Adrenal gland (tissue), 12 donors: Measurements from ENCODE around the gene GPATCH3. TPM values are rescaled to one million over a fixed set of nuclear protein-coding genes. Genes with fewer than 3 reads are reported as not detected.
A peak's percentile ranks its signal among the peaks of the same experiment; 100 is the strongest.

ENCODE experiments used
- DNase-seq, 7 donors: peaks; one replicate each; pipeline ENCODE4 v3.0.0-alpha.2; 2019 to 2020
- H3K27ac ChIP-seq, 5 donors: fragments of 200-600 bp; sonication (generic) in 4 of 5; 1 replicate in 3 of 5; 2 replicates in 2 of 5; pipeline versions ENCODE4 v1.5.1 to v1.8.0; 2016 to 2020; ENCODE audit warnings: mild to moderate bottlenecking in 1 of 5
- H3K27me3 ChIP-seq: fragments of 200-600 bp; 2 replicates; pipeline ENCODE4 v1.8.0; 2021
- H3K36me3 ChIP-seq, 2 donors: fragments of 200-600 bp; replicated peaks in 1 of 2; 1 replicate in 1 of 2; 2 replicates in 1 of 2; pipeline versions ENCODE4 v1.5.1 to v1.8.0; 2018 to 2022
- H3K4me1 ChIP-seq, 2 donors: fragments of 200-600 bp; replicated peaks in 1 of 2; 1 replicate in 1 of 2; 2 replicates in 1 of 2; pipeline versions ENCODE4 v1.5.1 to v1.8.0; 2018 to 2021
- H3K4me3 ChIP-seq, 4 donors: fragments of 200-600 bp; sonication (generic) in 3 of 4; one replicate each; pipeline ENCODE4 v1.5.1; 2016 to 2018
- H3K9me3 ChIP-seq, 3 donors: fragments of 200-600 bp; sonication (generic) in 1 of 3; replicated peaks in 1 of 3; 1 replicate in 2 of 3; 2 replicates in 1 of 3; pipeline versions ENCODE4 v1.5.1 to v1.8.0; 2016 to 2021
- POLR2A ChIP-seq, 2 donors: fragments of 450-650 bp; IDR thresholded peaks; one replicate each; pipeline ENCODE4 v1.6.1; 2017; ENCODE audit warnings: antibody characterized with exemption in 2 of 2, mild to moderate bottlenecking in 2 of 2, moderate library complexity in 1 of 2
- WGBS, 4 donors: extraction: QIAGEN DNeasy Blood & Tissue Kit in 2 of 4; methylation state at CpG; one replicate each; pipeline versions ENCODE4 v1.1.5 to v1.1.7; 2013 to 2017; 5-methylcytosine and 5-hydroxymethylcytosine counted together
- intact Hi-C, 2 donors: fragments of 100-400 bp; cut with DNase I; formaldehyde crosslinking; loops; one replicate each; pipeline versions ENCODE4 v1.14.1 to v1.15.0; 2022 to 2023
- polyA plus RNA-seq, 3 donors: library from polyadenylated mRNA; stranded (reverse); fragments of 200-250 nt in 2 of 3; fragments of 350-450 nt in 1 of 3; fragmentation: Illumina TruSeq in 1 of 3; extraction: RNeasy Lipid Tissue Mini Kit (QIAGEN cat#74804) in 1 of 3; gene quantifications; one replicate each; pipeline ENCODE4 v1.2.3, GENCODE V29; 2013 to 2014
- total RNA-seq, 9 donors: library from RNA; depleted of rRNA in 4 of 9; stranded (reverse); fragments of >200 nt in 4 of 9; fragments of 120-200 nt in 1 of 9; fragmentation: NEBNext Ultra II Directional in 1 of 9; extraction: Animal tissue kit (Norgen Biotek cat#: 25700) in 1 of 9; gene quantifications; one replicate each; pipeline versions ENCODE4 v1.1.0 to v1.2.4, GENCODE V29; 2013 to 2023
- TF ChIP-seq, protein P1 (sequence below), 6 experiments: fragments of 450-650 bp in 4 of 6; fragments of 200-600 bp in 2 of 6; sonication (generic) in 1 of 6; IDR thresholded peaks; 1 replicate in 5 of 6; 2 replicates in 1 of 6; pipeline versions ENCODE4 v1.5.1 to v1.8.0; 2016 to 2021; ENCODE audit warnings: antibody characterized with exemption in 6 of 6, mild to moderate bottlenecking in 2 of 6, moderate library complexity in 1 of 6
- donor health status: healthy with polysubstance abuse.
- donor health status: Bipolar disorder and iron deficiency.
- donor health status: DM: yes; HTN: yes; CAD: no.
- donor health status: DM: no; HTN: no; CAD: no.
- donor health status: DM: no; HTN: no; CAD: no.
- donor health status: DM: yes; HTN: yes; CAD: no.

The GPATCH3 gene
- total and polyA plus RNA-seq, 12 donors: 9.2 to 36.7 (median 15.7) TPM

DNA sequence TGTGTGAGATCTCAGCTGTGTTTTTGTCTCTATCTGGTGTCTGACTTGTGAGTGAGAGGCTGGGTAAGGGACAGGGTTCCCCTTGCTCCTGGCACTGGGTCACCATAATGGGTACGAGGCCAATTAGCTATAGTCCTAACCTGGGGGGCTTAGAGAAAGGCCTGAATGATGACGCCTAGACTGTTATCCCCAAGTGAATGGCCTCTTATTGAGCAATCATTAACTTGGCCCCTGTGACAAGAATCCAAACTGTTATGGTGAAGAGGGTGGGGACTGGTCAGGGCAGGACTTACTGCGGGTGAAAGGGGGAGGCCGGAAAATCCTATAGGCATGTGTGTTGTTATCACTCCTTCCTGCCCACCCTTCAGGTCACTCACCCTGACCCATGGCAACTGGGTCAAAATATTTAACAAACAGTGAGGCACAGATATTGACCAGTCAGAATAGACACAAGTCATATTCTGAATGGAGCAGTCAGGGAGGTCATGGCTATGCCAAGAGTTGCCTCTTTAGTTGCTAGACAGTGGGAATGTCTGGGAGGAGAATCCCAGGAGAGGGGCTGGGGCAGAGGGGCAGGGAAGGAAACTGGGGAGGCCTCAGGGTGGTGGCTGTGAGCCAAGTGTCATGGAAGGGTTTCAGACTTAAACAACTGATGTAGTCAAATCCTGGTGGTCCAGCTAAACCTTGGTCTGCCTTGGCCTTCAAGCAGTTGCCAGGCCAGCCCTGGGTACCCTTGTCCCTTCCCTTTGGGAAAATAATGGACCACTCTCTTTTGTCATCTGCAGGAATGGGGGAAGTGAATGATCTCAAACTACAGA is 10.3 kb upstream of the GPATCH3 start:
- Histone ChIP-seq H3K4me3 (no peak overlapping the region), H3K36me3 (no peaks in the 10 kb centered on the region), H3K27ac (no peak overlapping the region), H3K9me3 (no peaks in the 10 kb centered on the region), H3K27me3 (no peaks in the 10 kb centered on the region), H3K4me1 (peaks cover 22 to 32% of the 10 kb centered on the region in 2 donors)
- intact Hi-C loops: no loop called here
- TF ChIP-seq POLR2A (IDR thresholded peaks at IDR 0.05): no peak
- TF ChIP-seq, protein P1, sequence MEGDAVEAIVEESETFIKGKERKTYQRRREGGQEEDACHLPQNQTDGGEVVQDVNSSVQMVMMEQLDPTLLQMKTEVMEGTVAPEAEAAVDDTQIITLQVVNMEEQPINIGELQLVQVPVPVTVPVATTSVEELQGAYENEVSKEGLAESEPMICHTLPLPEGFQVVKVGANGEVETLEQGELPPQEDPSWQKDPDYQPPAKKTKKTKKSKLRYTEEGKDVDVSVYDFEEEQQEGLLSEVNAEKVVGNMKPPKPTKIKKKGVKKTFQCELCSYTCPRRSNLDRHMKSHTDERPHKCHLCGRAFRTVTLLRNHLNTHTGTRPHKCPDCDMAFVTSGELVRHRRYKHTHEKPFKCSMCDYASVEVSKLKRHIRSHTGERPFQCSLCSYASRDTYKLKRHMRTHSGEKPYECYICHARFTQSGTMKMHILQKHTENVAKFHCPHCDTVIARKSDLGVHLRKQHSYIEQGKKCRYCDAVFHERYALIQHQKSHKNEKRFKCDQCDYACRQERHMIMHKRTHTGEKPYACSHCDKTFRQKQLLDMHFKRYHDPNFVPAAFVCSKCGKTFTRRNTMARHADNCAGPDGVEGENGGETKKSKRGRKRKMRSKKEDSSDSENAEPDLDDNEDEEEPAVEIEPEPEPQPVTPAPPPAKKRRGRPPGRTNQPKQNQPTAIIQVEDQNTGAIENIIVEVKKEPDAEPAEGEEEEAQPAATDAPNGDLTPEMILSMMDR (IDR thresholded peaks at IDR 0.05): no peak
- 55 to 82% (median 78%) methylated on average over 3 to 4 of the region's 4 CpGs for WGBS, 4 donors
- DNase-seq: no peak

DNA sequence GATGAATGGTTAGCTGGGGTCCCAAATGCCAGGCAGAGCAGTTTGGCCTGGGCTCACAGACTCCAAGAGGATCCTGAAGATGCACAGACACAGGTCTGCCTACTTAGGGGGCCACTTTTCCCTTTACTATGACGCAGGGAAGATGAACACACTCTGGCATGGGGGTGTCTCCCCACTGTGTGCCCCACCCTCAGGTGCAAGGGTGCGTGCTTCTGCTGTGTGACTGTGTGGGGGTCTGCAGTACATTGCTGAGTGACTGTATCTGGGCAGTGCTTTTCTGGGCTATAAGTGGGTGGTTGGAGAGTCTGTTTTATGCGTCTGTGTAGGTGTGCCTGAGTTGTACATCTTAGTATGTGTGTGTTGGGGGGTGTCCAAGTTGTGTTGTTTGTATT is 9.7 kb upstream of the GPATCH3 start:
- Histone ChIP-seq H3K9me3 (no peaks in the 10 kb centered on the region), H3K27ac (no peak overlapping the region), H3K27me3 (no peaks in the 10 kb centered on the region), H3K4me1 (peaks cover 17 to 26% of the 10 kb centered on the region in 2 donors), H3K36me3 (no peaks in the 10 kb centered on the region), H3K4me3 (no peak overlapping the region)
- 63 to 100% (median 89%) methylated on average over 3 of the region's 3 CpGs for WGBS, 4 donors
- no peak for DNase-seq
- intact Hi-C loops: no loop called here
- TF ChIP-seq, protein P1 (IDR thresholded peaks at IDR 0.05): no peak
- TF ChIP-seq POLR2A (IDR thresholded peaks at IDR 0.05): no peak

DNA sequence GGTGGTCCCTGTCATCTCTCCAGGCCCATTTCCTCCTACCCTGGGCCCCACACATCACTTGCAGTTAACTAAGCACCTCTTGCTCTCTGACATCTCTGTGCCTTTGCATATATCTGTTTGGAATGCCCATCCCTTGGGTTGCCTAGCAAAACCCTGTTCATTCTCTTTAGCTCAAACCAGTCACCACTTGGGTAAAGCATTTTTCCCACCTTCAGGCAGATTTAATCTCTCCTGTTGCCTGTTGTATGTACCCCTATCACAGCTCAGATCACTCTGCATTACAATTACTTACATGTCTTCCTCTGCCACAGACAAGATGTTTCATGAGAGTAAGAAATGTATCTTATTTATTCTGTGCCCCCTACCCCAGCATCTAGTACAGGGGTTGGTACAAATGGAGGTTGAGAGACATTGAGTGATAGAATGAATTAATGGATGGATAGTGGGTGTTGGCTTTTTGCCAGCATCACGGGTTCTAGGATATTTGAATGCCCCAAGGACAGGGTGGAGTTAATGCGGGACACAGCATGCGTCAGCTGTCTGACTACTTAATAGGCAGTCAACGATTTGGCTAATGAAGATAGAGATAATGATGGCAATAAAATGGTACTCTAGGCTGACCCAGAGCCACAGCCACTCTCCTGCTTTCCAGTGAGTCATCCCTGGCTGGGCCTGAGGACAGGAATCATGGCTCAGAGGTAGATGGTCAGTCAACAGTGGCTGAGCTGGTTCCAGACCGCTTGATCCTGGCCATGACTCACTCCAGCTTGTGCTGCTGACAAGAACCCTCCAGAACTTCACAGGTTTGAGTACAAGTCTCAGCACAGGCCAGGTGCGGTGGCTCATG is 7.0 kb upstream of the GPATCH3 start:
- no peaks in the 10 kb centered on the region for H3K27me3 ChIP-seq
- no peaks in the 10 kb centered on the region for H3K36me3 ChIP-seq
- peaks cover 0 to 11% of the 10 kb centered on the region in 2 donors for H3K4me1 ChIP-seq
- peak; percentile 81 to 94 (median 91) for DNase-seq
- H3K27ac ChIP-seq: peak overlapping the region in 3 of 5 donors; percentile 75 to 87 (median 76)
- 23 to 48% (median 38%) methylated on average over 4 to 6 of the region's 6 CpGs for WGBS, 4 donors
- H3K9me3 ChIP-seq: no peaks in the 10 kb centered on the region
- H3K4me3 ChIP-seq: no peak overlapping the region
- intact Hi-C loops: no loop called here
- TF ChIP-seq POLR2A (IDR thresholded peaks at IDR 0.05): no peak
- TF ChIP-seq, protein P1 (IDR thresholded peaks at IDR 0.05): no peak

DNA sequence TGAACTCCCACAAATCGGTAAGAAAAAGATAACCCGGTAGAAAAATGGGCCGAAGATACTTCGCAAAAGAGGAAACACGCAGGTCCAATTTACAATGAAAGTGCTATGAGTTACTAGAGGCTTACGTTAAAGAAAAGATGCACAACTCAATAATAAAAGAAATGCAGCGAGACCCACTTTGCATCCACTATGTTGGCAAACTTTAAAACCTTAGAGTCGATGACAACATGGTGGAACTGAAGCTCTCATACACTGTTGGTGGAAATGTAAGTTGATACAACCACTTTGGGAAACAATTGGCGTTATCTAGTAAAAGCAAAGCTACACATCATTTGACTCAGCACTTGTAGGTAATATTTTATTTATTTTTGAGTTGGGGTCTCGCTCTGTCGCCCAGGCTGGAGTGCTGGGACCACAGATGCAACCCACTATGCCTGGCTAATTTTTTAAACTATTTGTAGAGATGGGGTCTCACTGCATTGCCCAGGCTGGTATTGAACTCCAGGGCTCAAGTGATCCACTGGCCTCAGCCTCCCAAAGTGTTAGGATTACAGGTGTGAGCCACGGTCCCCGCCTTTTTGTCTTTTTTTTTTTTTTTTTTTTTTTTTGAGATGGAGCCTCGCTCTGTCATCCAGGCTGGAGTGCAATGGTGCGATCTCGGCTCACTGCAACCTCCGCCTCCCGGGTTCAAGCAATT is 696 bp upstream of the GPATCH3 start:
- peaks cover 0 to 24% of the 10 kb centered on the region in 2 donors for H3K36me3 ChIP-seq
- WGBS, 4 donors: 64 to 71% (median 67%) methylated on average over 15 to 18 of the region's 18 CpGs
- no peak for TF ChIP-seq POLR2A (IDR thresholded peaks at IDR 0.05)
- TF ChIP-seq, protein P1 (IDR thresholded peaks at IDR 0.05): no peak
- H3K9me3 ChIP-seq: no peaks in the 10 kb centered on the region
- H3K4me3 ChIP-seq: peak overlapping the region in 3 of 4 donors; percentile 66 to 95 (median 78)
- H3K4me1 ChIP-seq: peaks cover 10 to 20% of the 10 kb centered on the region in 2 donors
- no peak for DNase-seq
- H3K27me3 ChIP-seq: no peaks in the 10 kb centered on the region
- intact Hi-C loops: no loop called here
- H3K27ac ChIP-seq: peak overlapping the region in 3 of 5 donors; percentile 78 to 91 (median 89)
